ENCODE data around the gene ZNF57. TPM values are rescaled to one million over a fixed set of nuclear protein-coding genes. Genes with fewer than 3 reads are reported as not detected.

Gene ZNF57
- total and polyA plus RNA-seq, 2 of the 13 experiments (the other 11 are each of a cell fraction or from before 2014, with no cell fraction given), result 6.6 to 17.5 TPM

GRCh38 chr19:2942928-2943640 lies 42.4 kb downstream of the ZNF57 start (continued):
- TF ChIP-seq TSC22D2 (CRISPR knock-in tag; IDR thresholded peaks at IDR 0.05; ENCODE audit: borderline replicate concordance) (no peak), POGK (CRISPR knock-in tag; conservative IDR thresholded peaks at IDR 0.05) (no peak), CHD2 (IDR thresholded peaks at IDR 0.05; ENCODE audit: low read depth, low read length) (no peak), ZNF576 (CRISPR knock-in tag; IDR thresholded peaks at IDR 0.05) (no peak), RORA (CRISPR knock-in tag; IDR thresholded peaks at IDR 0.05) (no peak), BATF2 (CRISPR knock-in tag; IDR thresholded peaks at IDR 0.05) (no peak), ZNF34 (CRISPR knock-in tag; IDR thresholded peaks at IDR 0.05; ENCODE audit: borderline replicate concordance) (no peak), ZNF629 (CRISPR knock-in tag; conservative IDR thresholded peaks at IDR 0.05) (no peak), SKIL (CRISPR knock-in tag; IDR thresholded peaks at IDR 0.05; ENCODE audit: borderline replicate concordance) (no peak), AFF4 (CRISPR knock-in tag; IDR thresholded peaks at IDR 0.05) (no peak), ZNF180 (CRISPR knock-in tag; IDR thresholded peaks at IDR 0.05; ENCODE audit: borderline replicate concordance, low read depth) (no peak), TFDP1 (CRISPR knock-in tag; IDR thresholded peaks at IDR 0.05; ENCODE audit: borderline replicate concordance) (no peak), ZBTB38 (CRISPR knock-in tag; IDR thresholded peaks at IDR 0.05) (peak; percentile 63; the same call in 1 of the 2 replicates), ZNF33A (CRISPR knock-in tag; IDR thresholded peaks at IDR 0.05; ENCODE audit: borderline replicate concordance) (no peak), HINFP (CRISPR knock-in tag; IDR thresholded peaks at IDR 0.05; ENCODE audit: low read depth) (no peak), POLR2AphosphoS5 (IDR thresholded peaks at IDR 0.05; ENCODE audit: low read depth, low read length) (no peak), PPARG (CRISPR knock-in tag; conservative IDR thresholded peaks at IDR 0.05) (no peak)
